ENCODE measurements around the gene ACIN1.

ACIN1 gene

GRCh38 chr14:23104070-23104590 is 9.2 kb upstream of the ACIN1 start:
- no peak for DNase-seq

DNA sequence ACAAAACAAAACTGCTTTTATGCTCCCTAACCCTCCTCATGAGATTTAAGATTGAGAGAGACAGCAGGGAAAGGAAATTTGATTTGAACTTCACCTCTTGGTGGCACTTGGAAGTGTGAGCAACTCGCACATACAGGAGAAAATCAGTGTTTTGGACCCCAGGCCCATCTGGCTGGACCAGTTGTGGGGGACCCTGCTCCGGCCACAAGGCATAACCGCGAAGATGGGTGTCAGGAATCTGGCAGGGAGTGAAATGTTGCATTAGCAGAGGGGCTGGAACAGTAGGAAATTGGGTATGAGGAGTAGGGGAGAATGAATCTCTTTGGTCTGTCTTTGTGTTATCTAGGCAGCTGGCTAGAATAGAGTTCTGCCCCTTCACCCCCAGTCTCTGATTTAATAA is 8.6 kb upstream of the ACIN1 start:
- DNase-seq: no peak

DNA sequence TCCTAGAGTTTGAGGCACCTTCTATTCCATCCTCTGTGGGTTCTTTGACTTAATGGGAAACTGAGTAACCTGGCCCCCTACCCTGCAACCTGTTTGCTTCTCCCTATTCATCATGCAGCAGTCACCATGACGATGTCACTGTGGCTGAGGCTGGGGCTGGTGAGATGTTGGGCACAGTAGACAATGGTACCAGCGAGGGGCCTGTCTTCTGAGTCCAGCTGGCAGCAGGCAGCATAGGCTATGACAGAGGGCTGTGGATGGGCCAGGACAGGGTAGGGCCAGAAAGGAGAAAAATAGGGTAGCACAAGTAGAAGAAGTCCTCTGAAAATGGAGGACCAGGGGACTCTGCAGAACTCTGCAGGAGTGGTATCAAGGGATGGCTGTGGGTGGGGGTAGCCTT is 7.9 kb upstream of the ACIN1 start:
- no peak for DNase-seq

DNA sequence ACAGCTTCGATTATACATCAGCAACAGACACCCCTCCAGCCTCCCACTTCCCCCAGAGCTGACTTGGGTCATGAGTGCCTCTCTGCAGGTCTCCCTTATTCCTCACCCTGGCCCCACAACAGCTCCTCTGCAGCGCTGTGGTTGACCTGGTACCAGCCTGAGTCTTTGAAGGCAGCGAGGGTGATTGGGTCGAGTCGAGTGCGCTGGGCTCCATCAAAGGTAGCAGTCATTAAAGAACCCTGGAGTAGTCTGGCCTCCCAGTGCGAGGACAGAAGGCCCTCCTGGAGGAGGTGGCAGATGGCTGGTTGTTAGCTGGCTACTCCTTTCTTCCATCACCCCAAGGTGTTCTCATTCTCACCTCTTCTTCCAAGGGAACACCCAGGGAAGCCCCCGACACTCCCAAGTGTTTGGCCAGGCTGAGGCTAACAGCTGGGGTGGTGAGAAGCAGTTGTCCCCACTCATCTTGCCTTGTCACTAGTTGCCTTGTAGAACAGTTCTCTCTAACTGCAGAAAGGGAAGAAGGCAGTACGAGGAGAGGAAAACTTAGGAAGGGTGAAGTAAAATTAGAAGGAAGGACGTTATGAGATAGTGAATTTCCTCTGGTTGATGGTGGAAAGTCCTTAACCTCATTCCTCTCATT is 7.2 kb upstream of the ACIN1 start:
- DNase-seq: no peak

DNA sequence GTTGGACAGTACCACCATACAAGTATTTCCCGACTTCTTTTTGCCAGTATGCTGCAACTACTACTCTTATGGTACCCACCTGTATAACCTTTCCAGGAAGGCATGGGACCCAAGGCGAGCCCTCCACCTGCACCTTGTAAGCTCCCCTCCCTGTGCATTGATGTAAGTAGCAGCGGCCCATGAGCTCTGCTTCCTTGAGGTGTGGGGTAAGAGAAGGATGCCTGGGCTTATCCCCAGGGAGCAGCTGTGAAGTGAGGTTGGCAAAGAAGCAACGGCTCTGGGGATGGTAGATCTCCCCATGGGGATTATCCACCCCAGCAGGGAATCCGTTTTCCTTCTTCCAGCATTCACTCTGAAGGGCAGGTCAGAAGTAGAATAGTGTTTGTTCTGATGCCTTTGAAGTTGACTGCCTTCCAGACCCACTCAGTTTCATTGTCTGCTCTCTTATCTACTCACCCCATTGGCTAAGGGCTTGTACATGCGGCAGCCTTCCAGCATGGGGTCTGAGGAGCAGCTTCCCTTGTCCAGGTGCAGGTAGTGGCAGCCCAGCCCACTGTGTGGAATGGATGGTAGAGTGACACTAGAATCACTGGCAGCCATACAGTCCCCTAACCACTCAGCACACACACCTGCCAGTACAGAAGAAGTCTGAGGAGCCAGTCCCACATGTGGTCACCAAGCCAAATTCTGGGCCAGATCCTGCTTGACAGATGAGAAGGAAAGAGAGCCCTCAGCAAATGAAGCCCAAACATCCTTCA is 6.5 kb upstream of the ACIN1 start:
- peak; percentile 100 for DNase-seq

GRCh38 chr14:23099212-23099861 is 4.4 kb upstream of the ACIN1 start:
- peak; percentile 85 for DNase-seq

DNA sequence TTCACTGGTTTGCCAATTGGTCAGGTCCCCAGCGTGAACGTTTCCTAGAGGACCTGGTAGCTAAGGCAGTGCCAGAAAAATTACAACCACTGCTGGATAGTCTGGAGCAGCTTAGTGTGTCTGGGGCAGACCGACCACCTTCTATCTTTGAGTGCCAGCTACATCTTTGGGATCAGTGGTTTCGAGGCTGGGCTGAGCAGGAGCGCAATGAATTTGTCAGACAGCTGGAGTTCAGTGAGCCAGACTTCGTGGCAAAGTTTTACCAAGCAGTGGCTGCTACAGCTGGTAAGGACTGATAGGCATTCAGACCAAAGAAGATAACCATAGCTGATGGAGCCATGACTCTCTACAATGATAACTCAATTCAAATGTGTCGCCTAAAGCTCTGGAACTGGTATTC is 2.9 kb upstream of the ACIN1 start:
- DNase-seq: no peak

DNA sequence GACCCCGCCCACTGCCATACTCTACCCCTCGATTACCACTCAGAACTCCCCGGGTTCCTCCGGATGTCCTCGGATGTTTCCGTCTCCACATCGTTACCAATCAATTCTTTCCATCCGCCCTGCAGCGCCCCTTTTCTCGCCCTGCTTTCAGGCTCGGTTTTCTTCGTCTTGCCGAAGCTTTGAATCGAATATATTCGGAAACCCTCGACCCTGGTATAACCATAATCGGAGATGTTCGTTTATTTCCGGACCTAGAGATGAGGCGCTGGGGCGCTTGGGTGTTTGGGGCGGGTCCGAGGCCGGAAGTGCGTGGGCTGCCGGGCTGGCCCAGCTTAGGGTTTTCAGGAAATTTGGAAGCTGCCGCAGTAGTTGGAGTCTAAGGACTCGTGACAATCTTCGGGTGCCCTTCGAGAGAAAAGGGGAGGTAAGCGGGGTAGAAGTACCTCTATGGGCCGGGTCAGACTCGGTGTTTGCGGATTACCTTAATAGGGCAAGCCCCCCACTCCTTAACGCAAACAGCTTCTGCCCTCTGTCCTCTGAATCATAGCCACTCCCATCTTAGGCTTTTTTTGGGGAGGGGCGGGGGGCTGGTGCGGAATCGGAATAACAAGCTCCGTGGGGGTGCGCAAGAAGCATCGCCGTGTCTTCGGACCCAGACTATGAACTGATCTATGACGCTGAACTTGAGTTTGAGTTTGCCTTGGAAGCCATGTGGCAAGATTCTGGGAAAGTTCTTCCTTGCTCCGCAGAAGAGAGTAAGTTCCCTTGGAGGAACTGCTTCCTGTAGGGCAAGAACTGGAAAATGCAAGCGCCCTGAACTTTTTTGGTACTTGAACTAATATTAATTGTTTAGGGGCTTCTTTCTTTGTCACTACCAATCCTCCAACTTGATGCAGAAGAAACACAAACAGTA is 516 bp upstream of the ACIN1 start, which contains the start of gene C14orf119:
C14orf119 (plus strand) TSS at position 310 of the 913 bp plus-strand sequence. CDS start 2,154 bp downstream, outside the sequence.
- DNase-seq: no peak

DNA sequence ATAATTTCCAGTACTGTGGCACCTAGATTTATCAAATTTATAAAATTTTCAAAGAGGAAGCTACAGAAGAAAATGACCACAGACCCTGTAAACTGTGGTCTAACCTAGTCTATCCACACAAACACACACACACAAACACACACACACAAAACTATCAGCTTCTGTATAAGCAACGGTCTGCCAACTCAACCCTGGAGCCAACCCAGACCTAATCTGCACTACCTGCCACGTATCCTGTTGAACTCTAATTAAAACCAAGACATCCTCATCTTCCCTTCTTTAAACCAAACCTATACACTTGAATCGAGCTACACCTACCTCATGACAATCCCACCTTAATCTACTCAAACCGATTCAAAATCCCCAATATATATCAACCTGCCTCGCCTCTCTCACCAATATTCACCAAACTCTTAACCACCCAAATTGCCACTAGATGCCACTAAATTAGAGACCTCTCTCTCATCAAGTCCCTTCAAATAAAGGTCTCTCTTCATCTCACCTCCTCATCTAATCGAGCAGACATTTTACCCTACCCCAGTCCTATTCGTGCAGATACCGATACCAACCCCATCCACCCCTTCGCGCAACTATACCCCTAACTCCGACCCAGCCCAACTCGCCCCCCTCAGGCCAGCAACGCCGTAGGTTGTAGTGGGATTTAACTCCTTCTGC is 808 bp downstream of the ACIN1 start:
- no peak for DNase-seq

DNA sequence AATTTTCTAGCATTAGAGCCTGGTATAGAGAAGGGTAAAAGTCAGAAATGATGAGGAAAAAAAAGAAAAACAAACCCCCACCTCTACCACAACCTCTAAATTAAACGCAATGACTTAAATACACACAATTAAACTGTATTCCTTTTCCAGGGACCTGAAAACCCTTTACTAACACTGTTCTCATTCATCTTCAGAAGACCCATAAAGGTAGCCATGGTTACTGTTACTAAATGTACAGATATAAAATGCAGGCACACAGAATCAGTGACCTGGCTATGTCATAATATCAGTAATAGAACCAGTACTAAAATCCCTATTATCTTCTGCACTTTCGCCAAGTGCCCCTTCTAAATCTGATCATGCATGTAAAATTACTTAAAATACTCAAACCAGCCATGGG is 1.4 kb downstream of the ACIN1 start:
- no peak for DNase-seq

DNA sequence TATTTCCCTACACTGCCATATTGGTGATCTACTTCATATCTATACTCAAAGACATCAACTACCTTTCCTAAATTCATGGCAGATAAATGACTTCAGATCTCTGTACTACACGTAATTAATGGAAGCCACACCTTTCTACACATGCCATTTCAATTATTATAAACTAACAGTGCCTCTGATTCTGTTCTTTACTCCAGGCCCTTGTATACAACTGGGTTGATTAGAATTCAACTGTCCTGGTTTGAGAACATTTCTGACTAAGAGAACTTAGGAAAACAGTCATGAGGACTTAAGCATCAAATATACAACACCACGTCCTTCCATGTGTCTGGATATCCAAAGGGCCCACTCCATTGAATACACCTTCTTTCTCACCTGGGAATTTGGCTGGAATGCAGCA is 1.8 kb downstream of the ACIN1 start:
- no peak for DNase-seq

DNA sequence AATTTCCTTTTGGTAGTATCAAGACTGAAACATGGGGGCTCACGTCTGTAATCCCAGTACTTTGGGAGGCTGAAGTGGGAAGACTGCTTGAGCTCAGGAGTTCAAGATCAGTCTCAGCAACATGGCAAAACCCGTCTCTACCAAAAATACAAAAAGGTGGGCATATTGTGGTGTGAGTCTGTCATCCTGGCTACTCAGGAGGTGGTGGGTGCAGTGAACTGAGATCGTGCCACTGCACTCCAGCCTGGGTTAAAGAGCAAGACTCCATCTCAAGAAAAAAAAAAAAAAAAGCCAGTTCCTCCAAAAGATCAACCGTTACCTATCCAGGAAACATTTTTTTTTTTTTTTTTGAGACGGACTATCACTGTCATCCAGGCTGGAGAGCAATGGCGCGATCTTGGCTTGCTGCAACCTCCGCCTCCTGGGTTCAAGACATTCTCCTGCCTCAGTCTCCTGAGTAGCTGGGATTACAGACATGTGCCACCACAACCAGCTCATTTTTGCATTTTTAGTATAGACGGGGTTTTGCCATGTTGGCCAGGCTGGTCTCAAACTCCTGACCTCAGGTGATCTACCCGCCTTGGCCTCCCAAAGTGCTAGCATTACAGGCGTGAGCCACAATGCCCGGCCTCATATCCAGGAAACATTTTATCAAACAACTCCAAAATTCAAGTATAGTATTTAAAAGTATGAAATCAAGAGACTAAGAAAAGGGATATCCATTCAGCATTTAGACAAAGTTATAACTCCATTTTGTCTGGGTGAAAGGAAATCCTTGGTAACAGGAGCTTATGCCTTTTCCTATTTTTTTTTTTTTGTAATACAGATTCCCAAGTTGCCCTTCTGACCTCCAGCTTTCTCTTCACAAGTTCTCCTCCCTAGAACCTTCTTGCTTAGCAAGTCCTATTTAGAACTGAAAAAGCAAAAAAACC is 3.4 kb downstream of the ACIN1 start:
- no peak for DNase-seq

DNA sequence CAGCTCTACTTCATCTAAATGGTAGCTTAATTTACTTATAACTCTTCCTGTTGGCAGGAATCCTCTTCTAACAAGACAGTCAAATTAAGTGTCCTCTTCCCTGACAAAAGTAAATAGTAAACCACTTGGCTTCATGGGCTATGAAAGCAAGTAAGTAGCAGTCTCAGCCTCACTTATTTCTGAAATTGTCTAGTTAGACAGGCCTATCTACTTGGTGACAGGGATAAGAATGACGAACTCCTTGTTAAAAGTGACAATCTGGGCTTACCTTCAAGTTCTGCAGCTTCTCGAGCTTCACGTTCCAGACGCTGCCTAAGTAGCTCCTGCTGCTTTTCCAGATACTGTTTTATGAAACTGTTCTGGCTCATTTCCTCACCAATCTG is 4.7 kb downstream of the ACIN1 start:
- no peak for DNase-seq

DNA sequence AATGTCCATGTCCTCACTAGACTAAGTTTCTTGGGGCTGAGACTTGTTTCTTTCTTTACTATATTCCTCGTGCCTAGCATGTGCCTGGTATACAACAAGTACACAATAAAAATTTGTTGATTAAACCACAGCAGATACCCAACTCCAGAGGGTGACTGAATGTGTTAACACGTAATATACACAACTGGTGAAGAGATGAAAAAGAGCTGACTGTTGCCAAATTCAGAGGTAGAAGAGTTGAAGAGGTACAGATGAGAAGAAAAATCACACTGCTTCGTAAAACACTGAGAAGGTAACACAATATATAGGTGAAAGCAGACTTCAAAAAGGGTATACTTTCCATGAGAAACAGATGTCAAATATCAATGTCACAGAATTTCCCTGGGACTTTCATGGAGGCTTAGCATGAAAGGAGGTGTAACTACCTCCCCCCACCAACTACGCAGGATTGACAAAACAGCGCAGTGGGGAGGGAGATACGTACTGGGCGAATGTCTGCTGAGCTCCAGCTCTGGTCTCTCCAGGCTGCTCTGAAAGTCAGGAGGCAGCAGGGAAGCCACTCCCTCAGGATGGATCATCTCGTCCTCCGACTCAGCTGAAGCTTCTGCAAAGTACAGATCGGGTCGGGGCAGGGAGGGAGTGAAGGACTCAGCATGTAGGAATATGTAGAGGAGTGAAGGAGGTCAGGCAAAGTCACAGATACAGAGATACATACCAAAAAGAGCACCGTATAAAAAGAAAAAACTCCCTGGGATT is 5.3 kb downstream of the ACIN1 start:
- DNase-seq: no peak

GRCh38 chr14:23086565-23086964 is 8.4 kb downstream of the ACIN1 start:
- no peak for DNase-seq

GRCh38 chr14:23085458-23085857 is 9.5 kb downstream of the ACIN1 start:
- no peak for DNase-seq

DNA sequence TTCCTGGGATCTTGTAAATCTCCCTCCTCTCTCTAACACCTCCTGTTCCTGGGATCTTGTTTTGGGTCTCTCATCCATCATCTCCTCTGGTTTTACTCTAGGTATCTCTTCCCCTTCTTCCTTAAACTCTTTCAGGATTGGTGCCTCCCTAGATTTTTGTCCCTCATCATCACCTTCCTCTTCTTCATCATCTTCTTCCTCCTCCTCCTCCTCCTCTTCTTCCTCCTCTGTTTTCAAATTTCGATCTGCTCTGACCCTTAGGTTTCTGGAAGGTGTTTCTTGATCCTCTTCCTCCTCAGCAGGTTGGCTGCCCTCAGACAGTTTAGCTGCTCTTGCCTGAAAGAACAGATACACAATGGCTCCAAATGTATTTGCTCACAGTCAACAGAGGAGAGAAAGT is 14.5 kb downstream of the ACIN1 start:
- no peak for DNase-seq

GRCh38 chr14:23079716-23080115 is 15.2 kb downstream of the ACIN1 start:
- no peak for DNase-seq

- no peak for DNase-seq
These were observed 16.2 kb downstream of the ACIN1 start for GRCh38 chr14:23078692-23079116.

- DNase-seq: no peak
These were observed 17.0 kb downstream of the ACIN1 start for GRCh38 chr14:23077962-23078361.
